HepG2 (cell line): ENCODE data around the gene MOK.

ENCODE experiments used
- CHD2 ChIP-seq: IDR thresholded peaks from 2 replicates; pipeline ENCODE4 v1.6.1; 2011; ENCODE audit warnings: low read depth, low read length, improper control_type of control experiment
- HCFC1 ChIP-seq: fragments of 150-350 bp; IDR thresholded peaks from 2 replicates; pipeline ENCODE4 v1.6.1; 2014; ENCODE audit warnings: low read depth, low read length
- SP4 ChIP-seq: sonication (generic); formaldehyde crosslinking; IDR thresholded peaks from 2 replicates; pipeline ENCODE4 v1.8.1; 2023; ENCODE audit warnings: mild to moderate bottlenecking, missing genetic modification reagents
- ZNF776 ChIP-seq: sonication (generic); formaldehyde crosslinking; IDR thresholded peaks from 2 replicates; pipeline ENCODE4 v1.4.0; 2020; ENCODE audit warnings: mild to moderate bottlenecking, missing genetic modification reagents

DNA sequence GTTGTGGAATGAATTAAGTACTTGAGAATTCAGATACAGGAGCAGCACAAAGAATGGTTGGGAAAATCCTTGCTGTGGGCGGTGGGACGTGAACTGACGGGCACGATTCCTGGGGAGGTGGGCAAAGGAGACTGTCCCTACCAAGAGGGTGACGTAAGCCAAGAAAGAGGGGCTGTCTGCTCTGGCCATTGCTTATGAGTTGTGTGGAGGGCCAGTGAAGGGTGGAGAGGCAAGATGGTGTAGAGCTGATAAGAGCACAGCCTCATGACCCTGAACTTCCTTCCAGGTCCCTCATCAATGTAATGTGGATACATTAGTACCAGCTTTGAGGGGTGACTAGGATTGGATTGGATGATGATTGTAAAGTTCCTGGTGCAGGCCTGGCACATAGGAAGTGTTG, 115.1 kb downstream of the MOK start:
- TF ChIP-seq CHD2 (no peak), SP4 (no peak), ZNF776 (no peak), HCFC1 (no peak)
